Stimulated activated CD8-positive, alpha-beta memory T cell treated with anti-CD3 and anti-CD28 coated beads, Interleukin-12 subunit alpha, Interleukin-12 subunit beta, amount 100 ng/mL, for 4 hours (primary cell): ENCODE results near the gene ZMYM4.
"Not testable (repeated sequence)": the region's sequence is repeated elsewhere in the genome, so short reads cannot be mapped to it uniquely, and the experiment has no call there.

Experiments
- DNase-seq: peaks from one replicate; pipeline ENCODE4 v3.0.0-alpha.2; 2020; ENCODE audit warnings: low read depth

ZMYM4 gene

DNA sequence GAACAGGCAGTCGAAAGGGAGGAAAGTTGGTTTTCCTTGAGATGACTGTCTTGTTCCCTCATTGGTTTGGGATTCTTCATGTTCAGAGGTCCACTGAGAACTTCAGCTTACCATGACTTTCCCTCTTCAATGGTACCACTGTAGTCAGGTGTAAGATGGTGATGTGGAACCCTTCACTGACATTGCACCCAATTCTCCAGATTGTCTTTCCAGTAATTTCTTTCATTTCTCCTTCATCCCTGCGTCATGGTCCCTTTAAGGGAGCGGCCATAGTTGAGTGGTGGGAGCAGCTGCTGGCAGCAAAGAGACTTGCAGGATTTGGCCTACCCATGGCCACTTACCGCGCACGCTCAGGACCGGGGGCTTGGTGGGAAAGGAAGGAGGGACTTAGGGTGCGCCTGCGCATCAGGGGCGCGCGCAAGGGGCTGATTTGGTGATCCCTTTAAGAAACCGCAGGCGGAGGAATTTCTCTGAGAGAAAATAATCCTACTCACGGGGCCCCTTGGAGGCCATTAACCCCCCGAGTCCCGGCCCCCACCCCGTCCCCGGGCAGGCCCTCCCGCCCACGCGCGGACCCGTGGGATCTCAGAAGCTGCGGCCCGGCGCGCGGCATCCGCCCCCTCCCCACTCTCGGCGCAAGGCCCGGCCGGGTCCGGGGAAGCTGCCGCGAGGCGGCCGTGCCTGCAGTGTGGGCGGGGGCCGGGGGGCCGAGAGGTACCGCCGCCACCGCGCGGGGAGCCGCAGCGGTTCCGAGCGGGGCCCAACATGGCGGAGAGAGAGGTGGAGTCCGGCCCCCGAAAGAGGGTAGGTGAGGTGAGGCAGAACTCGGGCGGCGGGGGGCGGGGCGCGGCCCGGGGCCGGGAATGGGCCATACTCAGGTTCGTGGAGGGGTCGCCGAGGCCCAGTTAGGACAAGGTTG lies at the start of gene ZMYM4:
Gene ZMYM4 (plus strand): TSS at position 428 of the 919 bp plus-strand sequence. CDS start 338 bp downstream, at position 766.
- DNase-seq: peak; percentile 80

DNA sequence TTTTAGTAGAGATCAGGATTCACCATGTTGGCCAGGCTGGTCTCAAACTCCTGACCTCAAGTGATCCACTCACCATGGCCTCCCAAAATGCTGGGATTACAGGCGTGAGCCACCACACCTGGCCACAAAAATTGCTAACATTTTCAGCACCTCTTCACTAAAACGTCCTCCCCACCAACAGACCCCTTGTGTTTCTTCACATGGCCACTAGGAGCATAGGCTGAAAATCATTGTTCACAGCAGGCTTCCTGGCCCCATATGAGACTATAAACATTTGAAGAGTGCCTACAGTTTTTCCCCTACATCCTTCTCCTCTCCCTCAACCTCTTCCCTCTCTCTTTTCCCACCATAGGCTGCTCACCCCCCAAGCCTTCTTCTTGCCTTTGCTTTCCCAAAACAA lies 47.5 kb upstream of the ZMYM4 start:
- DNase-seq: no peak

DNA sequence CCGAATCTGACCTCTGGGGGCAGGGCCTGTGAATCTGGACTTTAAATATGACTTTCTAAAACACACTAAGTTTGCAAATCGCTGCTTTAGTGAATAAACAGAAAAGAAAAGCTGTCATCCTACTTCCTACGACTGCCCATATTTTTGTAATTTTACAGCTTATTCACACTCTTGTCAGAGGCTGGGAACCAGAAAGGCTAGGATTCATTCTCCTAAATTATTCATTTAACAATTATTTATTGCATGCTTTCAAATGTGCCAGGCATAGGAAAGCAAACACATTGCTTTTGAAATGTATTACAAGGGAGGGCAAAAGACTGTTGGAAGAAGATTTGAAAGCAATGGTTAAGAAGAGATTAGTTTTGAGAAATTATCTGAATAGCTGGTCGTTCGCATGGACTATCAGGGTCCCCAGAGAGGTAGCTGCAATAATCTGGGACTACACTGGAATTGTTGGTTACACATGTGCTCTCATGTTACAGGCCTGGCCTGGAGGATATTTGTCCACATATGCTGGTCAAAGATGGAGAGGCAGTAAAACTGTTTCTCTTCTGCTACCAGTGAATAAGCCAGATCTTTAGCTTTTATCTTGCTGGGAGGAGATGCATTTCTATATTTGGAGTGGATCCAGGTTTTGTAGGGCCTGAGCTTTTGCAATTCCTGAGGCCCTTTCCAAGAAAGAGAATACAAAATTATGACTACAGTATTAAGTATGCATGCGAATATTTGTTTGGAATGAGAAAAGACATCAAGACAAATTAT lies 46.0 kb upstream of the ZMYM4 start:
- no peak for DNase-seq

DNA sequence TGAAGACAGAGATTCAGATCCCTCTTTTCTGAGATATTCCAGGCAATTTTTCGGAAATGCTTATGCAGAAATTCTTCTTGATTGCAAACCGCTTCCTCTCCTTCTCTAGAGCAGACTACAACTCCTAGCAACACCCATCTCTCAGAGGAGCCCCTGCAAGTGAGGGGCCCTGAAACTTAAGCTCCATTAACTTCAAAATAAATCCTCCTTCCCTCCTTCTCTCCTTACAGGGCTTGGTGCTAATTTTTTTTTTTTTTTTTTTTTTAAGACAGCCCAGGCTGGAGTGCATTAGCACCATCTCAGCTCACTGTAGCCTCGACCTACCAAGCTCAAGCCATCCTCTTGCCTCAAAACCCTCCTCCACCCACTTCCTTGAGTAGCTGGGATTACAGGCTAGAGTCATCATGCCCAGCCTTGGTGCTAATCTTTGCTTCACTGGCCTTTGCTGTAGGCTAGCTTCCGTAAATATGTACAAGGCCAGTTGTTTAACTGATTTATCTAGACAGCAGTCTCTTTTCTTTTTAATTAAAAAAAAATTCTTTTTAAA lies 45.4 kb upstream of the ZMYM4 start:
- no peak for DNase-seq

DNA sequence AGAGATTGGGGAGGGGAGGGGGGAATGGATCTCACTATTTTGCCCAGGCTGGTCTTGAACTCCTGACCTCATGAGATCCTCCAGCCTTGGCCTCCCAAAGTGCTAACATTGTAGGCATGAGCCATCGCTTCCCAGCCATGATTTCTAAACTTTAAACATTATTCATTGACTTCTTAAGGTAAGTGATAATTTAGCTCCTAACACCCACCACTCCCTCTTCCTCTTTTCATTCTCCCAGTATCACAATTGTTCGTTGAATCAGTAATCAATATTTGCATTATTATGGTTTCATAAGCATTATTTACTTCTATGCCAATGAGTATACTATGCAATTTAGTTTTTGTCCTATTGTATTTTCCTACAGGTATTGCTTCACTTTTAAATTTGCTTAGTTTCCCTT lies 42.0 kb upstream of the ZMYM4 start:
- no peak for DNase-seq

DNA sequence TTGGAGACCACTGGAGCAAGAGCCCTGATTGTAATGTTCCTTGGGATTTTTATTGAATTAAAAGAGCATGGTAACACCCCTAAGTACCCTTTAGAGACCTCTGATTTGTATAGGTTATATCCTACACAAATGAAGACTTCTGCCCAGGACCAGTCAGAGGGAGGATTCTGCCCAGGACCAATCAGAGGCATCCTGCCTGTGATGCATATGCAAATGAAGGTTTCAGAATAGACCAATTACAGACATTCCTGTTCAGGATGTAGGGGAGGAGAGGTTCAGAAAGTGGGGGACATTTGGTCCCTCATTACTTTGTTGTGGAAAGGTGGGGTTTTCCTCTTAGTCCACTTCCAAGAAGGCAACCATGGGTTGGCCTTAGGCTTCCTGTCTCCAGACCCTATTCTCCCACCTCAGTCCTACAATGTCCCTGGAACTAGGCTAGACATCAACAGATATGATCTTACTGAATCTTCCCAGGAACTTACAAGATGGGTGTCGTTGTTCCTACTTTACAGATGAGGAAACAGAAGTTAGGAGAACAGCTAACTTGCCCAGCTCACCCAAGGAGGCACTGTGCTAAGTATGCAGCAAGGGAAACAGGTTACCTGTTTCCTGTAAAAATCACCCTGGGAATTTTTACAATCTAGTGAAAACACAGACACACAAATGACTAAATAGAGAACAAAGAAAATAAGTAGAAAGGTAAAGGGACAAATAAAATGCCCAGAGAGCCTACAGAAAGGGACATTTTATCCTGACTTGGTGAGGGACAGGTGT lies 38.7 kb upstream of the ZMYM4 start:
- no peak for DNase-seq

DNA sequence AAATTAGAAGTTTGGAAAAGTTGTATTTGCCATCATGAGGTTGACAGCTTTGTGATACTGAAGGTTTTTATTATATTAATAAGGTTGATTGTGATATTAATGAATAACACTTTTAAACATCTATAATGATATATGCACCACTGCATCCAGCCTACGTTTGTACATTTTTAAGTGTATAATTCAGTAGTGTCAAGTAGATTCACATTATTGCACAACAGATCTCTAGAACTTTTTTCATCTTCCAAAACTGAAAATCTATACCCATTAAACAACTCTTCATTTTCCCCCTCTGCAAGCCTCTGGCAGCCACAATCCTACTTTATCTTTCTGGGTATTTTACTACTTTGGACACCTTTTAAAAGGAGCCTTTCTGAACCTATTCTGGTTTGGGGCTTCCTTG lies 37.2 kb upstream of the ZMYM4 start:
- DNase-seq: no peak

DNA sequence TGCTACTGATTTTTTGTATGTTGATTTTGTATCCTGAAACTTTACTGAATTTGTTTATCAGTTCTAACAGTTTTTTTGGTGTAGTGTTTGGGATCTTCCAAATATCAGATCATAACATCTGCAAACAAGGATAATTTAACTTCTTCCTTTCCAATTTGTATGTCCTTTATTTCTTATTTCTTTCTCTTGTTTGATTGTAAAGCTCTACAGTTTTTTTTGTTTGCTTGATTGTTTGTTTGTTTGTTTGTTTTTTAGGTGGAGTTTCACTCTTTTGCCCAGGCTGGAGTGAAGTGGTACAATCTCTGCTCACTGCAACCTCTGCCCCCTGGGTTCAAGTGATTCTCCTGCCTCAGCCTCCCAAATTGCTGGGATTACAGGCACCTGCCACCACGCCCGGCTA lies 31.7 kb upstream of the ZMYM4 start:
- not testable (repeated sequence) for DNase-seq

DNA sequence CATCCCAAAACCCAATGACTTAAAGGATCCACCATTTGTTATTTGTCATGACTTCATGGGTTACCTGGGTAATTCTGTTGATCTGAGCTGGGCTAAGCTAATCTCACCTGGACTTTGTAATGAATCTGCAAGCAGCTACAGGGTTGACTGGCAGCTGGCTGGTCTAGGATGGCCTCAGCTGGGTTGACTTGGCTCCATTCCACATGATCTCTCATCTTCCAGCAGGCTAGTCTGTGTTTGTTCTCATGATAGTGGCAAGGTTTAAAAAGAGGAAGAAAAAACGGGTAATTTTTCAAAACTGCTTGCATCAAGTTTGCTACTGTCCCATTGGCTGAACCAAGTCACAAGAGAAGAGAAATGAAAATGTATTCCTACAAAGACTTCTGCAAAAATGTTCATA lies 24.8 kb upstream of the ZMYM4 start:
- DNase-seq: no peak

DNA sequence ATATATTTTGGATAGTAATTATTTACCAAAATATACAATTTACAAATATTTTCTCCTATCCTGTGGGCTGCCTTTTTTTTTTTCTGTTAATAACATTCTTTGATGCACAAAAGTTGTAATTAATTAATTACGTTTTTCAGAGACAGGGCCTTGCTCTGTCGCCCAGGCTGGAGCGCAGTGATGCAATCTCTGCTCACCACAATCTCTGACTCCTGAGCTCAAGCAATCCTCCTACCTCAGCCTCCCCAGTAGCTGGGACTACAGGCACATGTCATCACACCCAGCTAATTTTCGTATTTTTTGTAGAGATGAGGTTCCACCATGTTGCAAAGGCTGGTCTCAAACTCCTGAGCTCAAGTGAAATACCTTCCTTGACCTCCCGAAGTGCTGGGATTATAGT lies 21.3 kb upstream of the ZMYM4 start:
- no peak for DNase-seq

DNA sequence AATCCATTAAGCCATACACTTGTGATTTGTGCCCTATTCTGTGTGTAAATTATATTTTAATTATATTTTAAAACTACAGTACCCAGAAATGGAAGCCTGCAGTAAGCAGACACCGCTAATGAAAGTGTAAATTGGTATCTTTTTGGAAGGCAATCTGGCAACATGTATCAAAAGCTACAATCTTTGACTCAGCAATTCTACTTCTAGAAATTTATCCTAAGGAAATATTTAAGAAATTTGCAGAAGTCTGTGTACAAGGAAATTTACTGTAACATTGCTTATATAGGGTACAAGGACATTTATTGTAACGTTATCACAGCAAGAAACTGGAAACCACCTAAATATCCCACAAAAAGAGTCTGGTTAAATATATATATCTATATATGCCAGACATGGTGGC lies 14.6 kb upstream of the ZMYM4 start:
- no peak for DNase-seq

DNA sequence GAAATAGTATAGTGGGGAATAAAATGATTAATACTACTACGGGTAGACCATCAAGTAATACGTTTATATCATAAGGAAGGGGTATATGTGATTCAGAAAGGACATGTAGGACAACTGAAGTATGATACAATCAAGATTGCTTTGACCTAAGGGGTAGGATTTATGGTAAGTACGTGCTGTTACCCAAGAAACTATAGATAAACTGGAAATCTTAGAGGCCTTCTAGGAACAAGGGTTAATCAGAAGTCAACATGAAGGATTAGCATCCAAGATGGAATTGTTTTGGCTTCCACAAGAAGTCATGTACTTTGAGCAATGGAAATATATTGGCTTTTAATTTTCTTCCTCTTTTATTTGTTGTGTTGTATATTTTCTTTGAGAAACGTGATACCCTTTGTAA lies 13.2 kb upstream of the ZMYM4 start:
- no peak for DNase-seq

DNA sequence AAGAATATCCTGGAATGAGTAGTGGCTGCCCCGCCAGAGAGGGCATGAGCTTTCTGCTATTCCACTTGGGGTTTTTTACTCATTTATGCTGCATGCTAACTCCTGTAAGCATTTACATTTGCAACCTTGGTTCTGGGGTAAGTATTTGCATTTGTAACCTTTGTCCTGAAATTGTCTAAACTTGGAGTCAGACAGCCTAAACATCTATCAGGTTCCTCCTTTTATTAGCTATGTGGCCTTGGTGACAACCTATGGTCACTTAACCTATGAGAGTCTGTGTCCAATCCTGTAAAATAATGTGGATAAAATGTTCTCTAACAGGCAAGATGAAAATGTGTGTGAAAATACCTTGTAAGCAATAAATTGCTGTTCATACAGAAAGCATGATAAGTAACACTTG lies 8.9 kb upstream of the ZMYM4 start:
- no peak for DNase-seq

DNA sequence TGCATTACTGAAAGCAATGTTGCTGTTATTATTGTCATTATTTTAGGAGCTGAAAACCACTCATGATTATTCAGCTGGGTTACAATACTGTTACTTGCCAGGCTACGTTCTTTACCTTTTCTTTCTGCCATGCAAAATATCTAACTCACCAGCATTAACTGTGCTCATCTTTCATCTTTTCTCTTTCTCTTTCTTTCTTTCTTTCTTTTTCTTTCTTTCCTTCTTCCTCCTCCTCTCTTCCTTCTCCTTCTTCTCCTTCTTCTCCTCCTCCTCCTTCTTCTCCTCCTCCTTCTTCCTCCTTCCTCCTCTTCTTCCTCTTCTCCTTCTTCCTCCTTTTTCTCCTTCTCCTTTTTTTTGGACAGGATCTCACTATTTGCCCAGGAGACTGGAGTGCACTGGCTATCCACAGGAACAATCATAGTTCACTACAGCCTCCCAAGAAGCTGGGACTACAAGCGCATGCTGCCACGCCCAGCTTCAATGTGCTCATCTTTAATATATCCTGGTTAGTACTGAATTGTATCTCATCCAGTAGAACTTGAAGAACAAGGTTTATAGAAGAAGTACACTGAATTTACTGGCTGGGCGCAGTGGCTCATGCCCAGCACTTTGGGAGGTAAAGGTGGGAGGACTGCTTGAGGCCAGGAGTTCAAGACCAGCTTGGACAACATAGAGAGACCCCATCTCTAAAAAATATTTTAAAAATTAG lies 6.9 kb upstream of the ZMYM4 start:
- no peak for DNase-seq

DNA sequence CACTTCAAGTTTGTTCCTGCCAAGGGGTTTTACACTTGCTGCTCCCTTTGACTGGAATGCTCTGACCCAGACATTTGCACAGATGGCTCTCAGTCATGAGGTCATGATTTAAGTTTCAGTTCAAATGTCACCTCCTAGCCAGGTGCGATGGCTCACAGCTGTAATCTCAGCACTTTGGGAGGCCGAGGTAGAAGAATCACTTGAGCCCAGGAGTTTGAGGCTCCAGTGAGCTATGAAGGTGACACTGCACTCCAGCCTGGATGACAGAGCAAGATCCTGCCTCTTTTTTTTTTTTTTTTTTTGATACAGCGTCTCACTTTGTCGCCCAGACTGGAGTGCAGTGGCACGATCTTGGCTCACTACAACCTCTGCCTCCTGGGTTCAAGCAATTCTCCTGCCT lies 4.5 kb upstream of the ZMYM4 start:
- no peak for DNase-seq

DNA sequence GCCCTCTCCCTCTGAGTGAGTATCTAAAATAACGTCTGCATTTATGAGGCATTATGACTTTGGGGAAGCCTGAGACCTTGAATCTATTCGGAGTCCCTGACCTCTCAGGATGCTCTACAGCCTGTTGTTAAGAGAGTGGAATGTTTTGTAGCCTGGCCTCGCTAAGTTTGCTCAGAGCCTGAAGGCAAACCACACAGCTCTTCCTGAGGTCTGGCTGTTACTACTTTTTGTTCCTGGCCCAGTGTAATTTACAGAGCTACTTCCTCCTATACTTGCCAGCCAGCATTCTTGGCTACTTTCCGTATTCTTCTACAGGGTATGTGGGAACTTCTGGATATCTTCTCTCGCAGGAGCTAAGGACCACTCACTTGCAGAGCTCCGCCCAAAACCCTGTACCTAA lies 3.6 kb upstream of the ZMYM4 start:
- DNase-seq: no peak

DNA sequence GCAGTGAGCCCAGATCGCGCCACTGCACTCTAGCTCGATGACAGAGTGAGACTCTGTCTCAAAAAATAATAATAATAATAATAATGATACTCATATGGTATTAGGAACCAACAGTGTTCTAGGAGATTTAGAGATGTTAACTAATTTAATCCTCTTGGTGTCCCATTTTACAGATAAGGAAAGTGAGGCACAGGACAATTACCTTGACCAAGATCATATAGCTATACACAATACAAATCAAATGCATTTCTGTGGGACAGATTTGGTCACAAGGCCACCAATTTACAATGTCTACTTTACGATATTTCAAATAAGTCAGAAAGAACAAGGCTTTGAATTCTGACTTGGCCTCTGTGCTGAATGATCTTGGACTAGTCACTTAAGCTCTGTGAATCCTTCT lies 2.2 kb upstream of the ZMYM4 start:
- DNase-seq: no peak

DNA sequence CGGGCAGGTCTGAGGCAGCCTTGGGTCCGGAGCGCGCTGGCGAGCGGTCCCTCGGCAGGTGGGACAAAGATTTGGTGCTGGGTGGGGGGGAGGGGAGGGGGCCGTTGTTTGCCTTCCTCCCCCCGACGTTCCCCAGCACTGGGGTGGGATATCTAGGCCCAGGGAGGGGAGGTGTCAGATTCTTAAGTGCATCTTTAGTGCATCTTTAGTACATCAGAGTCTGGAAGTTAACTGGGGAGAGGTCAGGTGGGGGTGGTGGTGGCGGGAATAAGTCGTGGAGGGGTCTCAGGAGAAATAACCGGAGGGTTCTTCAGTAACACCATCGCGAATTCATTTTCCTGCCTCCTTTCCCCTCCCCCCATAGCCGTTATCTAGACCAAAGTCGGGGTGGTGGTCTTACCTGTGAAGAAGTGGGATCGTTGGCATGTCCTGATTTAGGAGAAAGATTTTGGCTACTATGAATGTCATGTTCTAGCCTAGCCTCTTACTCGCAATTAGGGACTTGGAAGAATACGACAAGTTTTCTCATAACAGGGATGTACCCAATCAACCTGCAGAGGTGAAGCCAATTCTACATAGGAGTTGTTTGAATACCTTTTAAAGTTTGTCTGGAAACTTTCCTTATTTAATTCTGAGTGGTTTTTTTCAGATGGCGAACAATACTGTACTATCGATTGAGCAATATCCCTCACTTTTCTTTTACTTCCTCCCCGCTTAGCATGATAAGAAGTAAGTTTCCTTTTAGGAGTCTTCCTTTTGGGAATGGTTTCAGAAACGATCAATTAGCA lies 886 bp downstream of the ZMYM4 start:
- DNase-seq: no peak

DNA sequence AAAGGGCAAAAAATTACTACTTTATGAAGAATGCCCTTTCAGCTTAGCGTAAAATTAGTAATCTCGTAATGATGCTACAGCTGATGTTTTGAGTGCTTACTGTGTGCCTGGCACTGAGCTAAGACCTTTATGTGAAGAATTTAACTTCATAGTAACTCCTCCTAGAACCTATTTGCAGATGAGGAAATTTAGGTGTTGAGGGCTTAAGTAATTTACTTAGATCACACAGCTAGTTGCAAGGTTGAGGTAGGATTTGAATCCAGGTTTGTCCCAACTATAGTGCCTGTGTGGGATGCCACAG lies 1.4 kb downstream of the ZMYM4 start:
- DNase-seq: no peak

DNA sequence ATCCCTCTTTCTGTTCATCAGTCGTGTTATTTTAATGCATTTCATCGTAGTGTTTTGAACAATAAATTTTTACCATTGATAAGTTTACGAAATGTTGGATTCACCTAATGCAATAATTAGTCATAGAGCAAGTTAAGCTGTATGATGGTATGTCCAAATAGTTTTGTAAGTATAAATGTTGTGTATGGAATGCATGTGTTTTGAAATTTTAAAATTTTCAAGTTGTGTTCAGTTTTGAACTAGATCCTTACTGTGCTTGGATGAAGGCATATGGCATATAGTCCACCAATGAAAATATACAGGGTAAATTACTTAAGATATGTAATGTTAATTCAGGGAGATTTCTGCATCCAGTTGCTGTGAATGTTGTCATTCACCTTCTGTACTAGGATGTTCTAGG lies 2.3 kb downstream of the ZMYM4 start:
- no peak for DNase-seq

DNA sequence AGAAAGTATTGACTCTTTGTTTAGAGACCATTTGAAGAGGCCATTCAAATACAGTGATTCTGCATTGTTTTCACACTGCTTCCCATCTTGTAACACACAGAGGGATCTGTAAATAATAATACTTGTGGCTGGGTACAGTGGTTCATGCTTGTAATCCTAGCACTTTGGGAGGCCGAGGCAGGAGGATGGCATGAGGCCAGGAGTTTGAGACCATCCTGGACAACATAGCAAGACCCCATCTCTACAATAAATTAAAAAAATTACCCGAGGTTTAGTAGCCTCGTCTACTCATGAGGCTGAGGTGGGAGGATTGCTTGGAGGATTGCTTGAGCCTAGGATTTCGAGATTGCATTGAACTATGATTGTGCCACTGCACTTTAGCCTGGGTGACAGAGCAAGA lies 5.7 kb downstream of the ZMYM4 start:
- DNase-seq: no peak
